Brain pericyte (primary cell): ENCODE measurements around the gene VSIG10L.

ENCODE experiments used
- DNase-seq: peaks from one replicate; pipeline ENCODE4 v3.0.0-alpha.2; 2012; ENCODE audit warnings: low read depth, low spot score

Gene VSIG10L

DNA sequence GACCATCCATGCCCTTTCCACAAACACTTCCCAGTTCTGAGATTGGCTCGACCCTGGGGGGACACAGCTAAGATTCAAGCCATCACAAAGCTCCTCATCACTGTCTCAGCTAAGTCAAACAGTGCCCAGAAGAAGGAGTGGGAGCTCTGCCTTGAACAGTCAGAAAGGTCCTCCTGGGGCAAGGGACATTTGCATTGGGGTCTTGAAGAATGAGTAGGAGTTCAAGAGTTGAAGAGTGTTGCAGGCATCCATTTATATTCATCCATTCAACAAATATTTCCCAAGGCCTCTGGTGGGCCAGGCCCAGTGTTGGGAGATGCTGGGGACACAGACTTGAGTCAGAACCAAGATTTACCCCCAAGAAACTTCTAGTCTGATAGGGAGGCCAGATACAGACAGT is 24.0 kb downstream of the VSIG10L start:
- DNase-seq = no peak

DNA sequence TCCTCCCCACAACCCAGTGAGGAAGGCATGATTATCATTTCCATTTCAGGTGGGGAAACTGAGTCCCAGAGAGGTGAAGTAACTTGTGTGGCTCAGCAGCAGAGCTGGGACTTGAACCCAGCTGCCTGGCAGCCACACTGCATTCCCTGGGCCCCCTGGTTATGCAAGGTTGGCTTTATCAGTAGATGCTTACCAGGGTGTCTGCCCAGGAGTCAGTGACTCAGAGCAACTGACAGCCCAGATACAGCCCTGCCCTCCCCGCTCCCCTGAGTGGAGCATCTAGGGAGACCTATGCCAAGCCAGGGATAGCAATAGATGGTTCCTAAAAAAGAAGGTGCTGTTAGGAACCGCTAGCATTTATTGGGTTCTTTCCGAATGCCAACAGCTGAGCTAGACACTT is 24.6 kb downstream of the VSIG10L start:
- DNase-seq = no peak

DNA sequence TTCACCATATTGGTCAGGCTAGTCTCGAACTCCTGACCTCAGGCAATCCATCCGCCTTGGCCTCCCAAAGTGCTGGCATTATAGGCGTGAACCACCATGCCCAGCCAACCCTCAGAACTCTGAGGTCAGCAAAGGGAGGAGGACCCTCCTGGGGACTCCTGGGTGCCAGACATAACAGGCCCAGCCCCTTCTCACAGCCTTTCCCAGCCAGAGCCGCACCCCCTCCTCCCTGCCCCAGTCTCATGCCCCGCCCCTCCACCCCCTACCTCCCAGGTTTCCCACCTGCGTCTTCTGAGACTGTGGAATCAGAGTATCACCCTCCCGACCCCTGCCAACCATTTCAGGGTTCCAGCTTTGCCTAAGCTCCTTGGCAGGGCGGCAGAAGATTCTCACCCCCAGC is 25.3 kb downstream of the VSIG10L start:
- no peak for DNase-seq

DNA sequence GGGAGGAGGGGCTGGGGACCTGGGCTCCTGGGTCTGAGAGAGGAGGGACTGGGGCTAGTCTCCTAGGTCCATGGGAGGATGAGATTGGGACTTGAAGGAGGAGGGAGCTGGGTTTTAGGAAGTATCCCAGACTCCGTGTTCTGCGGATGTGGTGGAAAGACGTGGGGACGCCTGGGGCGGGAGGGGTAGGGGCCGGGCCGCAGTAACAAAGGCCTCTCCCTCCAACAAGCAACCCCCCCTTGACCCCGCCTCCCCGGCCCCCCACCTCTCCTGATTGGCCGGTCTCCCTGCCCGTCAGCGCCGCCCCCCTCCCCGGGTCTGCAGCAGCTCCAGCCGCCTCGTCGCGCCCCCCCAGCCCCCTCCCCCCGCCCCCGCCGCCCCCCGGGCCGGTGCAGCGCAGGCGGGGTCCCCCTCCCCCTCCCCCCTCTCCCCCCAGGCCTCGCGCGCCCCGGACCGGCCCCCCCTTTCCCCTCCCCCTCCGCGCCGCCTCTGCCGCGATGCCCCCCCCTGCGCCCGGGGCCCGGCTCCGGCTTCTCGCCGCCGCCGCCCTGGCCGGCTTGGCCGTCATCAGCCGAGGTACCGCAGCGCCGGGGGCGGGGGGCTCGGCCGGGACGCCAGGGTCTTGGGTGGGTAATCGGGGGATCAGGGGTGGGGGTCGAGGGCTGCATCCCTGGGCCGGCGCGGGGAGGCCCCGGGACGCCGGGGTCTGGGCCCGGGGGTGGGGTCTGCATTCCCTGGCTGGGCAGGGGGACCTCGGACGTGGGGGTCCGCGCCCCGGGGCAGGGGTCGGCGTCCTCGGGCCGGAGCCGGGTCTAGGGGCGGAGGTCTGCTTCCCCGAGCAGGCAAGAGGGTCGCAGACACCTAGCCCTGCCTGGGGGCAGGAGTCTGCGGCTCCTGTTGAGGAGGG is 30.3 kb downstream of the VSIG10L start, which contains the start of gene IGLON5:
TSS of gene IGLON5 (plus strand) at position 294 of the 907 bp plus-strand sequence. CDS start at position 498, 204 bp downstream.
- no peak for DNase-seq

DNA sequence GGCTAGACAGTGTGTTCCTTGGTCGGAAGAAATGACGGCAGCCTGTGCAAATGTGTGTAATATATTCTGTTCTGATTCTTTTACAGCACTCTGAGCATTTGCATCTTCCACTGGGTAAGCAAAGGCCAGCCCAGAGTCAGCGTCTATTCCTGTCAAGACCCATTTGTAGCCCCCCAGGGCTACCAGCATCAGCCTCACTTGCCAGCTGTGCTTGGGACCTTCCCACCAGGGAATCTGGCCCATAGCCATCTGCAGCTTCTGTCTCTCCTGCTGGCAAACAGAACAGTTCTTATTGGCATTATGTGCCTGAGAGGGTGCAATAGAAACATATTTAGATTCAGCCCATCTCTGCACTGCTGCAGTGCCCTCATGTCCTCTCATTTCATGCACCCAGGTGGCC is 36.5 kb downstream of the VSIG10L start:
- DNase-seq = no peak

DNA sequence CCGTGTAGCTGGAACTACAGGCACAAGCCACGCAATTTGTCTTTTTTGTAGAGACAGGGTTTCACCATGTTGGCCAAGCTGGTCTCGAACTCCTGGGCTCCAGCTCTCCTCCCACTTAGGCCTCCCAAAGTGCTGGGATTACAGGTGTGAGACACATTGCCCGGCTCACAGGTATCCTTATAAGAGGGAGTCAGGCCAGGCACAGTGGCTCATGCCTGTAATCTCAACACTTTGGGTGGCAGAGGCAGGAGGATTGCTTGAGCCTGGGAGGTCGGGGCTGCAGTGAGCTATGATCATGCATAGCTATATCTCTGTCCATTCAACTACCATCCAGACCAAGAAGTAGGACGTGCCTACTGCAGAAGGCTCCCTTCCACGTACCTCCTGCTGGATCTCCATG is 40.7 kb downstream of the VSIG10L start:
- DNase-seq = no peak

DNA sequence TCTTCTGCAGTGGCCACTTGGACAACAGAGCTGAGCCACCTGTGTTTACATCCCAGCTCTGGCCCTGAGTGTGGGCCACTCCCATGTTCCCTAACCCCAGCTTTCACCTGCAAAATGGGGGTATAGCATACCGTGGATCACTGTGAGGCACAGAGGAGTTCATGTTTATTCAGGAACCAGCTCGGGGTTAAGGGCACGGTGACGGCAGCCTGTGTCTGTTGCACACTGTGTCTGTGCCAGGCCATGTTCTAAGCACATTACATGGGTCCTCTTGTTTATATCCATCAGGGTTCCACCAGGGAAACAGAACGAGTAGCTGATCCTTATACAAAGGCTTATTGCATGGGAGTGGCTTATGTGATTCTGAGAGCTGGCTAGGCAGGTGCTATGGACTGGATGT is 44.5 kb downstream of the VSIG10L start:
- no peak for DNase-seq

DNA sequence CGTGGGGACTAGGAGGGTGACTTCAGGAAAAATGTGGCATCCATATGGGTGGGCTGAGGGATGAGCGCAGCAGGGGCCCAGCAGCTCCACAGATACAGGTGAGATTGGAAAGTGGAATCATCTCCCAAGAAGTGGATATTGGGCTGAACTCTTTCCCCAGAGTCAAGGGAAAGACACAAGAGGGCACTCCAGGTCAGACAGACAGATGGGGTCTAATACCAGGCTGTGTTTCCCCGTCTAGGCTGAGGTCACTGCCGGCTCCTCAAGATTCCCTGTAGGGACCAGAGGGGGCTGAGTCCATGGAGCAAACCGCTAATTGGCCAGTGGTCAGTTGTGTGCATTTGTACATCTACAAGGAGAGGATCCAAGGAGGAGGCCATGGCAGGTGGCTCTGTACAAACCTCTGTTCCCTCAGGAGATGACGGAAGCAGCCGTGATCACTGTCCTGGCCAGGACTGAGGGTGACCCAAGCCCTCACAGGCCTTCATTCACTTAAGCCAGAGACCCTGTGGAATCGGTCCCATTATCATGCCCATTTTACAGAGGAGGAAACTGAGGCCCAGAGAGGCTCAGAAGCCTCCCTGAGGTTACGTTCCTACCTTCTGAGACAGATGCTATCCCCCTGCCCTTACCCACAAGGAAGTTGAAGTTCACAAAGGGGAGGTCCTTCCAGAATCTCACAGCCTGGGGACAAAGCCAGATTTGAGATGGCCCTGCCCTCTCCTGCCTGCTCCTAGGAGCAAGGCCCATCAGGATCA is 45.4 kb downstream of the VSIG10L start:
- no peak for DNase-seq

DNA sequence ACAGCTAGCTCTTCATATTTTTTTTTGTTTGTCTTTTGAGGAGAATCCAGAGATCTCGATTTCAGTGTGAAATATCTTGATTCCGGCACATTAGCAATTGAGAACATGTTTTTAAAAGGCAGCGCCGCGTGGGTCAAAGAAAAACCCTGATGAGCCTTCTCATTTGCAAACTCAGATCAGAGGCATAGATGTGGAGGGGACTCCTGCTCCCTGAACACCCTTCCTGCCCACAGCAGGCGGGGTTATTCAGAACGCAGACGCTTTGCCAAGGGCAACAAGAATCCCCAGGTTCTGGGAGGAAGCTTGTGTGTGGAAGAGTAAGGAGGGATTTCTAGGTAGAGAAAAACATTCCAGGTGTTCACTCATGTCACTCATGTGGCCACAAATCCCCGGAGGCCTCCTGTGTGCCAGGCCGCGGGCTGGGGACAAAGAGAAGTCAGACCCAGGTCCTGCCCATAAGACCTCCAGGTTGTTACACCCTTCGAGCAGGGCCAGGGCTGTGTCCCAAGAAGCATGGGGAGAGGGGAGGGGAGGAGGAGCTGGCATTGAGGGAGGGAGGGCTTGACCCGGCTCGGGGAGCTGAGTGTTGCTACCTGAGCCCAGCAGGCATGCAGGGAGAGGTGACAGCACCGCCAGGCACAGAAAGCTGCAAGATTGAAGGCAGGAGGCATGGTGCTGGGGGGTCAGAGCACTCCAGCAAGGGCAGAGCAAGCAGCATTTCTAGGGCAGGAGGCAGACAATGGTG is 46.4 kb downstream of the VSIG10L start:
- DNase-seq = no peak

DNA sequence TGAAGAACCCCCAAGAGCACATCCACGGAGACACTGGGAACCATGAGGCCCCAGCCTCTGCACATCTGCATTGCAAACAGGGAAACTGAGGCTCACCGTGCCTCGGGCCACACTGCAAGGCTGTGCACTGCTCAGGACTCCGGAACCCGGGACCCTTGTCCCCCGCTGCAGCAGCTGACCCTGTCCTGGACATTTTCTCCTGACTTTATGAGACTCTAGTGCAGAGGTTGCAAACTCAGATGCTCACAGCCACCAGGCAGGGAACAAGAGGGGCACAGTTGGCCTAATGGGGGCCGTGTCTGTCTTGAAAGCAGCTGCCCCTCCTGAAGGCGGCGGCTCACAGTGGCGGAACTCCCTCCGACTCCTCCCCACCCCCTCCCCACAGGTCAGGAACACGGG is 47.0 kb downstream of the VSIG10L start:
- no peak for DNase-seq

DNA sequence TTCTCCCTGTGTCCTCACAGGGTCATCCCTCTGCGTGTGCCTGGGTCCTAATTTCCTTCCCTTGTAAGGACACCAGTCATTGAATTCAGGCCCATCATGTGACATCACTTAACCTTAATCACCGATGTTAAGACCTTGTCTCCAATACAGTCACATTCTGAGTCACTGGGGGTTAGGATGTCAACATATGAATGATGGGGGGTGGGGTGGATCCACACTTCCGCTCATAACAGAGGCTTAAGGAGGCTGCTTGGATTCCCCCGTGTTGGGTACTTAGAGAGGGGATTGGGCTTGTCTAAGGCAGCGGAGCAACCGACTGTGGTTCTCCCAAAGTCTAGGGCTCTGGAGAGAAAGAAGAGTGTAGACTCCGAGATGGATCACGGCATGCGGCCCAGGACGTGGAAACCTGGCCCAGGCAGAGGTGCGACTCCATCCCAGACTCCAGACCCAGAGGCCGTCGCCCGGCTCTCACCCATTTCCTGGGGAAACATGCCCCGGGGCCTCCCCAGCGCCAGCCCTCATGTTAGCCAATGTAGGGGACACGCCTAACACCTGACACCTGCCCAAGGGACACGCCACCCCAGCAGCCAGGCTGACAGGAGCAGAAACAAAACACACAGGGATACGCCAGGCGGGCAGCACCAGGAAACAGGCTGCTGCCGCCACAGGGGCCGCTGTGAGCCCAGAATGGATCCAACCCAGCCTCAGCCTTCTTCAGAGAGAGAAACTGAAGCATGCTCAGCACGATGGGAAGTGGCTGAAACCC is 47.5 kb downstream of the VSIG10L start:
- DNase-seq = no peak

DNA sequence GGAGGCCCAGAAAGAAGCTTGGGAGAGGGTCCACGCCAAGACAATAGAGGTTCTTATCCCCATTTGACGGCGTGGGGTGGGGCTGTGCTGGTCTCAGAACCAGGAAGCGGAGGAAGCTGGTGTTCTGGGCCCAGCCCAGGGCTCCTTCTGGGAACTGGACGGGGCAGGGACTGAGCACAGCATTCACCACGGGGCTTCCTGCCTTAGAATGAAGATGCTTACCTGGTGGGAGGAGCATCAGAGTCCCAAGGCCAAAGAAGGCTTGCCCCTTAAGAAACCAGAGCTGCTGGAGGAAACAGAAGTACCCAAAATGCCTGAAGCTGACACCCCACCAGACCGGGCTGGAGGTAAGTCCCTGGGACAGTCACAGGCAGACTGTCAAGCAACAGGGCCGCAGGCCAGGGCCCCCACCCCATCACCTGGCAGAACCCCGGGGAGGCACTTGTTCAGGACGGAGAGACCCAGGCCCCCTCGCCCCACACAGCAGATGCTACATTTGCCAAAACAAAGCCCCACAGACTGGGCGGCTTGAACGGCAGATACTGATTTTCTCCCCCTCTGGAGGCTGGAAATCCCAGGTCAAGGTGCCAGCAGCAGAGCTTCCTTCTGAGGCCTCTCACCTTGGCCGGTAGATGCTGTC is 48.2 kb downstream of the VSIG10L start:
- DNase-seq = no peak

DNA sequence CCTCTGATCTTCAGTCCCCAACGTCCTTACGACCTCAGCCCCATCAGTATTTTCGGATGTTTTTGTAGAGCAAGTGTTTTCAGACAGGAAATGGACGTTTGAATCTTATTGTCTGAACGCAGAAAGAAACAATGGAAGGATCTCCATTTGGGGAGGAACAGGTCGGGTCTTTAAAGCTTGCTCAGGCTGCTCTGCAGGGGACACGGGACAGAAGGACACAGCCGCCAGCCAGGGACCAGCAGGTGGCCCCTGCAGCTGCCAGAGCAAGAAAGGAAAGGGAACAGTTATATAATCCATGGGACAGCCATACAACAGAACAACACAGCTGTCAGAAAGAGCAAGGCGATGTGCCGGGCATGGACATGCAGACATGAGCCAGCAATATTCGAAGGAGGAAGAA is 49.0 kb downstream of the VSIG10L start:
- DNase-seq = no peak

DNA sequence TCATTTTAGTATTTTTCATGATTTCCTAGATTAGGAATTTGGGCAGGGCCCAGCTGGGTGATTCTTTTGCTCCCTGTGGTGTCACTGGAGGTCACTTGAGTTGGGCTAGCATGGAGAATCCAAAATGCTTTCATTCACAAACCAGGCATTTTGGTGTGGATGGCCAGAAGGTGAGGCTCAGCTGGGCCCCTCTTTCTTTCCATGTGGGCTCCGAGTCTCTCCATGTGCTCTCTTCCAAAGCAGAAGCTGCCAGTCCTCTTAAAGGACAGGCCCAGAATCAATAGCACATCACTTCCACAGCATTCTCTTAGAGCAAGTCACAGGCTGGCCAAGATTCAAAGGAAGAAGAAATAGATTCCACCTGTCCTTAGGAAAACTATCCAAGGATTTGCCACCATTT is 52.3 kb downstream of the VSIG10L start:
- no peak for DNase-seq

DNA sequence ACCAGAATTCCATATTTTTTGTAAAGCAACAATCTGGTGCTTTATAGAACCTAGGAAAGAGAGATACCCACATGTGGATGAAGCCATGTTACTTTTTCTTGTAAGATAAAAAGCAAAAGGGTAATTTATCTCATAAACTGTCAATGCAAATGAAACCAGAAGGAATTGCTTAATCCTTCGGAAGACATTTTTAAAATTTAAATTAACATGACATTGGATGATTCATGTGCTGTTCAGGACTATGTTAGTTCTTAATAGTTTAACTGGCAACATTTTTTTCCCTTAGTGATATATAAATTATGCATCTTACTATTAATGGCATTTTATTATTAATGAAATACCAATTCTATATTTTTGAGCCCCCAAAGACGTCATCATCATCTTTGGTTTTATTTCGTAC is 56.3 kb downstream of the VSIG10L start:
- DNase-seq = no peak

DNA sequence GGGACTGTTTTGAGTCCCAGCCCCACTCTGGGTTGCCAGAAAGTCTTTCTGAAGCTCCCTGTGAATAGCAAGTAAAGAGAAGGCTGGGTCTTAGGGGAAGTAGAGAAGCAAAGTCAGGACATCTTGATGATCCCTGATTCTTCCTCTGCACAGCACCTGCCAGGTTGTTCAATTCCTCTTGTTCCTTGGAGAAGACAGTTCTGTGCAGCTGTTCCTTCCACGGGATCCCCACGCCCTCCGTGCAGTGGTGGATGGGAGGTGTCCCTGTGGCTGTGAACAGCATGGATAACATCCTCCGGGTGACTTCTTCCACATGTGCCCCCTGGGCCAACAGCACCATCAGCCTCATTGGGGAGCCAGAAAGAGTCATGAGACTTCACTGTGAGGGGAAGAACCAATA is 59.6 kb downstream of the VSIG10L start:
- DNase-seq = no peak
